Natural killer cell (primary cell): Measurements from ENCODE around the gene PGP. TPM values are rescaled to one million over a fixed set of nuclear protein-coding genes. Genes with fewer than 3 reads are reported as not detected.
A peak's percentile ranks its signal among the peaks of the same experiment; 100 is the strongest.

Source experiments
- ATAC-seq, 3 donors: fragments of 150-1000 bp in 2 of 3; fragments of 200-7000 bp in 1 of 3; cut with Tn5 transposase; 1 replicate in 1 of 3; 2 replicates in 2 of 3; pipeline ENCODE4 v1.10.0; 2021; ENCODE audit warnings: mild to moderate bottlenecking in 2 of 3, moderate library complexity in 2 of 3
- DNase-seq, 2 donors: peaks; one replicate each; pipeline versions ENCODE4 v3.0.0 to v3.0.0-alpha.2; 2013 to 2021; ENCODE audit warnings: mixed read lengths in 1 of 2
- H3K27ac ChIP-seq: one replicate; pipeline ENCODE4 v1.5.1; 2013; ENCODE audit warnings: mild to moderate bottlenecking, low read length
- H3K27me3 ChIP-seq: one replicate; pipeline ENCODE4 v1.6.1; 2013; ENCODE audit warnings: low read length; ENCODE audit not compliant: control insufficient read depth, insufficient read depth
- H3K36me3 ChIP-seq: one replicate; pipeline ENCODE4 v1.6.1; 2013; ENCODE audit warnings: low read length; ENCODE audit not compliant: control insufficient read depth, insufficient read depth
- H3K4me1 ChIP-seq: one replicate; pipeline ENCODE4 v1.6.1; 2013; ENCODE audit warnings: low read length; ENCODE audit not compliant: control insufficient read depth, insufficient read depth
- H3K4me3 ChIP-seq: one replicate; pipeline ENCODE4 v1.5.1; 2013; ENCODE audit warnings: low read length
- H3K9me3 ChIP-seq: one replicate; pipeline ENCODE4 v1.6.1; 2013; ENCODE audit warnings: low read length; ENCODE audit not compliant: control insufficient read depth, insufficient read depth
- H3K27ac Mint-ChIP-seq, 2 donors: one replicate each; pipeline ENCODE4 v1.8.0; 2022; ENCODE audit warnings: mild to moderate bottlenecking in 2 of 2, mixed read lengths in 2 of 2, moderate library complexity in 1 of 2
- H3K27me3 Mint-ChIP-seq, 2 donors: one replicate each; pipeline ENCODE4 v1.8.0; 2022; ENCODE audit warnings: low read depth in 2 of 2, mixed read lengths in 2 of 2
- H3K36me3 Mint-ChIP-seq: one replicate; pipeline ENCODE4 v1.8.0; 2022; ENCODE audit warnings: mixed read lengths
- H3K4me1 Mint-ChIP-seq, 2 donors: one replicate each; pipeline ENCODE4 v1.8.0; 2022; ENCODE audit warnings: mixed read lengths in 2 of 2
- H3K4me3 Mint-ChIP-seq: one replicate; pipeline ENCODE4 v1.8.0; 2022; ENCODE audit warnings: mild to moderate bottlenecking, moderate library complexity, mixed read lengths
- H3K9me3 Mint-ChIP-seq, 2 donors: one replicate each; pipeline ENCODE4 v1.8.0; 2022; ENCODE audit warnings: mixed read lengths in 2 of 2
- CTCF ChIP-seq: fragments of 200-600 bp; IDR thresholded peaks from one replicate; pipeline ENCODE4 v1.8.0; 2022; ENCODE audit warnings: antibody characterized with exemption
- WGBS: methylation state at CpG from one replicate; pipeline ENCODE4 v1.1.7; 2013; ENCODE audit warnings: missing lambda C conversion rate; ENCODE audit not compliant: insufficient coverage; 5-methylcytosine and 5-hydroxymethylcytosine counted together
- intact Hi-C: fragments of 100-400 bp; cut with micrococcal nuclease; formaldehyde crosslinking; loops from one replicate; pipeline ENCODE4 v1.14.2; 2022
- total RNA-seq, 4 donors: library from RNA; stranded (reverse); fragments of 120-200 nt in 1 of 4; gene quantifications; one replicate each; pipeline versions ENCODE4 v1.2.3 to v1.2.4, GENCODE V29; 2013 to 2022

Gene PGP
- total RNA-seq, 3 donors from 2014 or later (not counting 1 experiment from before 2014, with no cell fraction given), result 9.7 to 12.8 (median 12.4) TPM

GRCh38 chr16:2212362-2213324 is 2.0 kb downstream of the PGP start:
- no peak overlapping the region for H3K27ac Mint-ChIP-seq
- no peak for DNase-seq
- Histone ChIP-seq H3K4me1 (peaks cover 31% of the 10 kb centered on the region), H3K36me3 (peaks cover 24% of the 10 kb centered on the region), H3K27me3 (no peaks in the 10 kb centered on the region), H3K9me3 (no peaks in the 10 kb centered on the region), H3K4me3 (no peak overlapping the region), H3K27ac (no peak overlapping the region)
- peak overlapping the region; percentile 65 for H3K4me3 Mint-ChIP-seq
- no peaks in the 10 kb centered on the region for H3K9me3 Mint-ChIP-seq
- H3K36me3 Mint-ChIP-seq, result no peaks in the 10 kb centered on the region
- ATAC-seq, result no peak
- intact Hi-C loops, result loop anchor here (10.0 kb wide), 1 partner anchor 58 kb away; the partner anchor contains the start of gene TRAF7
- TF ChIP-seq CTCF, result no peak
- peaks cover 4 to 20% of the 10 kb centered on the region in 2 donors for H3K4me1 Mint-ChIP-seq
- WGBS, result 92% methylated on average over 19 of the region's 19 CpGs
- H3K27me3 Mint-ChIP-seq, result no peaks in the 10 kb centered on the region

- ATAC-seq (no peak), DNase-seq (no peak)
- H3K4me1 Mint-ChIP-seq, result peaks cover 5 to 24% of the 10 kb centered on the region in 2 donors
- Histone ChIP-seq H3K27ac (no peak overlapping the region), H3K27me3 (no peaks in the 10 kb centered on the region), H3K36me3 (peaks cover 31% of the 10 kb centered on the region), H3K4me1 (peaks cover 31% of the 10 kb centered on the region), H3K4me3 (no peak overlapping the region), H3K9me3 (no peaks in the 10 kb centered on the region)
- no peaks in the 10 kb centered on the region for H3K36me3 Mint-ChIP-seq
- TF ChIP-seq CTCF, result no peak
- 94% methylated on average over 11 of the region's 11 CpGs for WGBS
- H3K4me3 Mint-ChIP-seq, result peak overlapping the region; percentile 65
- intact Hi-C loops, result loop anchor here (10.0 kb wide), 1 partner anchor 57 kb away; the partner anchor contains the start of gene TRAF7
- H3K9me3 Mint-ChIP-seq, result no peaks in the 10 kb centered on the region
- no peak overlapping the region for H3K27ac Mint-ChIP-seq
- H3K27me3 Mint-ChIP-seq, result no peaks in the 10 kb centered on the region
Measured at GRCh38 chr16:2211923-2212347, 2.7 kb downstream of the PGP start.

- H3K4me1 Mint-ChIP-seq, result peaks cover 13 to 31% of the 10 kb centered on the region in 2 donors
Measured at GRCh38 chr16:2210386-2211365, 4.0 kb downstream of the PGP start, which contains the start of gene BRICD5. BRICD5 (minus strand) TSS chr16:2210863; CDS start chr16:2210833, 30 bp downstream.

More at GRCh38 chr16:2210386-2211365, 4.0 kb downstream of the PGP start, which contains the start of gene BRICD5:
- intact Hi-C loops, result loop anchor here (10.0 kb wide), 1 partner anchor 56 kb away; the partner anchor contains the start of gene TRAF7
- no peak for ATAC-seq
- no peak for TF ChIP-seq CTCF
- Histone ChIP-seq H3K4me1 (peaks cover 38% of the 10 kb centered on the region), H3K27me3 (no peaks in the 10 kb centered on the region), H3K27ac (no peak within 1 kb of the TSS), H3K4me3 (no peak within 1 kb of the TSS), H3K9me3 (no peaks in the 10 kb centered on the region), H3K36me3 (peaks cover 31% of the 10 kb centered on the region)
- no peak within 1 kb of the TSS for H3K4me3 Mint-ChIP-seq
- no peak for DNase-seq
- no peaks in the 10 kb centered on the region for H3K36me3 Mint-ChIP-seq
- H3K9me3 Mint-ChIP-seq, result no peaks in the 10 kb centered on the region
- H3K27ac Mint-ChIP-seq, result no peak within 1 kb of the TSS
- no peaks in the 10 kb centered on the region for H3K27me3 Mint-ChIP-seq
- WGBS, result 84% methylated on average over 24 of the region's 24 CpGs
